Choroid plexus epithelial cell (primary cell): ENCODE data around the gene HSPA6.
"Not testable (repeated sequence)": the region's sequence is repeated elsewhere in the genome, so short reads cannot be mapped to it uniquely, and the experiment has no call there.

Source experiments
- DNase-seq: peaks from one replicate; pipeline ENCODE4 v3.0.0-alpha.2; 2010; ENCODE audit warnings: low read depth
- H3K4me3 ChIP-seq: 2 replicates; pipeline ENCODE4 v1.5.1; 2011; ENCODE audit warnings: low read depth, mild to moderate bottlenecking, control low read depth, low read length, moderate library complexity
- TF ChIP-seq, protein P1 (sequence below): conservative IDR thresholded peaks from 2 replicates; pipeline ENCODE4 v1.5.1; 2011; ENCODE audit warnings: low read depth, mild to moderate bottlenecking, control low read depth, inconsistent platforms, low read length, moderate library complexity

HSPA6 gene

DNA sequence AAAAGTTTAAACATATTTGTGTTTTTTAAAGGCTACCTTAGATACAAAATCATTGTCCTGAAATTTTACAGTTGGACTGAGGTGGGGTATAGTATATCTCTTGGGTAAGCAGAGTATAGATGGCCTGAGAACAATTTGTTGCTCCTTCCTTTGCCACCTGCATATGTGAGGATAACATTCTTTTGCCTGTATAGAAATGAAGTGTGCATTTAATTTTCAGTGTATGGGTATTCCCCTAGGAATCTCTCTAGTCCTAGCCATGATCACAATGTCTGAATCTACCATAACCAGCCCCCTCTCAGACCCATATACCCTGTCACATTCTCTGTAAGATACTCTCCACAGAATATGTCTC lies 21.0 kb upstream of the HSPA6 start:
- TF ChIP-seq, protein P1, sequence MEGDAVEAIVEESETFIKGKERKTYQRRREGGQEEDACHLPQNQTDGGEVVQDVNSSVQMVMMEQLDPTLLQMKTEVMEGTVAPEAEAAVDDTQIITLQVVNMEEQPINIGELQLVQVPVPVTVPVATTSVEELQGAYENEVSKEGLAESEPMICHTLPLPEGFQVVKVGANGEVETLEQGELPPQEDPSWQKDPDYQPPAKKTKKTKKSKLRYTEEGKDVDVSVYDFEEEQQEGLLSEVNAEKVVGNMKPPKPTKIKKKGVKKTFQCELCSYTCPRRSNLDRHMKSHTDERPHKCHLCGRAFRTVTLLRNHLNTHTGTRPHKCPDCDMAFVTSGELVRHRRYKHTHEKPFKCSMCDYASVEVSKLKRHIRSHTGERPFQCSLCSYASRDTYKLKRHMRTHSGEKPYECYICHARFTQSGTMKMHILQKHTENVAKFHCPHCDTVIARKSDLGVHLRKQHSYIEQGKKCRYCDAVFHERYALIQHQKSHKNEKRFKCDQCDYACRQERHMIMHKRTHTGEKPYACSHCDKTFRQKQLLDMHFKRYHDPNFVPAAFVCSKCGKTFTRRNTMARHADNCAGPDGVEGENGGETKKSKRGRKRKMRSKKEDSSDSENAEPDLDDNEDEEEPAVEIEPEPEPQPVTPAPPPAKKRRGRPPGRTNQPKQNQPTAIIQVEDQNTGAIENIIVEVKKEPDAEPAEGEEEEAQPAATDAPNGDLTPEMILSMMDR, result no peak
- DNase-seq, result no peak
- H3K4me3 ChIP-seq, result no peak overlapping the region

GRCh38 chr1:161505686-161506085 lies 18.7 kb upstream of the HSPA6 start:
- TF ChIP-seq, protein P1, result no peak
- no peak overlapping the region for H3K4me3 ChIP-seq
- no peak for DNase-seq

DNA sequence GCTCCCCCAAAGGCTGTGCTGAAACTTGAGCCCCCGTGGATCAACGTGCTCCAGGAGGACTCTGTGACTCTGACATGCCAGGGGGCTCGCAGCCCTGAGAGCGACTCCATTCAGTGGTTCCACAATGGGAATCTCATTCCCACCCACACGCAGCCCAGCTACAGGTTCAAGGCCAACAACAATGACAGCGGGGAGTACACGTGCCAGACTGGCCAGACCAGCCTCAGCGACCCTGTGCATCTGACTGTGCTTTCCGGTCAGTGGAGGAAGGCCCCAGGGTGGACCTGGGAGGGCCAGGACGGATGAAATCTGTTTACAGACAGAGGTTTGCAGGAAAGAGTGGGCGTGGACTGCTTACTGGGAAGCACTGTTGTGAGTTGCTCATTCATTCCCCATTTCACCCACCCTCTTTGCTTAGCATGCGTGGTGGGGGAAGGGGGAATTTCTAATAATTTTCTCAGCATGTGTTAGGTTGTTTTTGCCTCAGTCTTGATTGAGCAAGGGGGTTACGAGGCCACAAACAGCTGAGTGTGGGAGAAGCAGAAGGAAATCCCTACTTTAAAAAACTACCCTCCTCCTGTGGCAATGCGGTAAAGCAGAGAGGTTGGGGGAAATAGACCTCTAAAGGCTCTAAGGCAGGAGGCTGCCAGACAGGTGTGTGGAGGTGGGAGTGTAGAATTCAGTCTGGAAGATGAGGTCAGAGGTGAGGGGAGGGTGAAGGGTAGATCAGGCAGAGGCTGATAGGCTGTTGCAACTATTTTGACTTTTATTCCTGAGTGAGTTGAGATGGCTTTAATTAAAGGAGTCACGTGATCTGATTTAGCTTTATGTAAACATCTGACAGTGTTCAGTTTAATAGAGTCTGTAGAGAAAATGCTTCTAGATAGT lies 17.8 kb upstream of the HSPA6 start:
- no peak overlapping the region for H3K4me3 ChIP-seq
- TF ChIP-seq, protein P1, result no peak
- DNase-seq, result peak; percentile 82

GRCh38 chr1:161510477-161510876 lies 13.9 kb upstream of the HSPA6 start:
- no peak for DNase-seq
- TF ChIP-seq, protein P1, result no peak
- H3K4me3 ChIP-seq, result no peak overlapping the region

- no peak overlapping the region for H3K4me3 ChIP-seq
- TF ChIP-seq, protein P1, result no peak
- peak; percentile 26 for DNase-seq
These were observed 13.2 kb upstream of the HSPA6 start for GRCh38 chr1:161511018-161511755.

DNA sequence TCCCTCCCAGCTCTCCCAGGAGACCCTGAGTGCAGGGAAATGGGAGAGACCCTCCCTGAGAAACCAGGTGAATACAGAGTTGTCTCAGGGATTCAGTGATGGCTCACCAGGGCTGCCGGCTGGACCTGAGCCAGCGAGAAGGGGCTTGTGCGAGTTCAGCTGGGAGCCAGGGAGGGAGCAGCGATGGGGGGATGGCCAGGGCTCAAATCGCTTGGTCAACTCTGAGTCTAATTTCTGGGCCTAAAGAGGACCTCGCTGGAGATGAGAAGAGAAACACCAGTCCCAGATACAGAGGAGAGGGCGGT lies 12.6 kb upstream of the HSPA6 start:
- TF ChIP-seq, protein P1, result no peak
- no peak for DNase-seq
- H3K4me3 ChIP-seq, result no peak overlapping the region

DNA sequence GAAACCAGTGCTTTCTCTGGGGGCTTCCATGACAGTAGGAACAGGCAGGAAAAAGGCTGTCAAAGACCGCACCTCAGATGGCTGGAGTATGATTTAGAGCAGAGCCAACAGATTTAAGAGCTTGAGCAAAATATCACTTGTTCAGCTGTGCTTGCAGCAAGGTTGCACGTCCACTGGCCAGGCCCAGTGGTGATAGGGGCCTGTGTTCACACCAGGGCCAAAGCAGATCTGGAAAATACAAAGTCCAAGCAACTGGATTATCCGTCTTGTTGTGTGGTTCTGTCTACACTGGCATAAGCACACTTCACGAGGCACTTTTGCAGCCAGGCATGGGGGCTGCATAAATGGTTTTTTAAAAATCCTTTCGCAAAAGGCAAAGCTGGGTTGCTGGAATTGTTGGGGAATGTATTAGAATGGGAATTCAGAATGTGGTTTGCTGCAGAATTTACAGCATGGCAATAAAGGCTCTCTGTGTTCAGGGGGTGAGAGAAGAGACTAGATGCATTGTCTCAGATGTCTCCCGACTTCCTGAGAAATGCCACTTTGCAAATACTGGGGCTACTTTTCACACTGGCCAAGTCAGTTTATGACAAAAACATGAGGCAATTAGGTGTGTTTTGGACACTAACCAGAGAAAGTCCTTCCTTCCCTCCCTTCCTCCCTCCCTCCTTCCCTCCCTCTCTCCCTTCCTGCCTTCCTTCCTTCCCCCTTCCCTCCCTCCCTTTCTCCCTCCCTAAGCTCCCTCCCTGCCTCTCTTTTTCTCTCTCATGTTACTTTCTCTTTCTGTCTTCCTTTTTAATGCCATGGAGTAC lies 11.5 kb upstream of the HSPA6 start:
- not testable (repeated sequence) for DNase-seq

DNA sequence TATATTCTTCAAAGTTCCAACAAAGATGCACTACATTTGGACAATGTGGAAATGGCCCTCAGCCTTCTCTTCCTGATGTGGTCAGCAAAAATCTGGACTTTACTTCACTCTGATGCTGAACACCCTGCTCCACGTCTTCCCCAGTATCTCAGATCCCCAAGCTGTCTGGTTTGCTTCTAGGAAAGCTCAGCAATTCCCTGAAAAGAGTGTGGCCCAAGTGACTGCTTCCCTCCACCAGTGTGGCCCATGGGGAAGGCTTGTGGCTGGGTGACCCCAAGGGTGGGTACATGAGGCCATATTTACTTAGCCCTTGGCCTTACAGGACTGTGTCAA lies 10.9 kb upstream of the HSPA6 start:
- not testable (repeated sequence) for H3K4me3 ChIP-seq, DNase-seq

More for the DNA sequence above, 11.5 kb upstream of the HSPA6 start:
- not testable (repeated sequence) for H3K4me3 ChIP-seq

DNA sequence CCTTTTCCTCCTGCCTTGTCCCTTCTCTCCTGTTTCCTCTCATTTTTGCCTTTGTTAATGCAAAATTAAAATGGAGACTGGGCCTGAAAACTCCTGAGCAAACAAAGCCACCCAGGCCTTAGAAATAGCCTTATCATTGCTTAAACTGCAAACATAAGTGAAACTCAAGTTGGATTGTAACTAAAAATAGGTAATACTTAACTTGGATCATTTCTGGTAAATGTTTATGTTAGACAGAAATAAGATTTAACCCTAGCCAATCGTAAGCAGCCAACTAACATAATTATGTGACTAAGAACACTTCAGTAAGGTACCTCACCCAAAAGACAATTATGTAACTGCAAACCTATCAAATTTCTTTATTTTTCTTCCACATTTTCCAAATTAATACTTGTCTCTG lies 10.4 kb upstream of the HSPA6 start:
- not testable (repeated sequence) for H3K4me3 ChIP-seq, DNase-seq

DNA sequence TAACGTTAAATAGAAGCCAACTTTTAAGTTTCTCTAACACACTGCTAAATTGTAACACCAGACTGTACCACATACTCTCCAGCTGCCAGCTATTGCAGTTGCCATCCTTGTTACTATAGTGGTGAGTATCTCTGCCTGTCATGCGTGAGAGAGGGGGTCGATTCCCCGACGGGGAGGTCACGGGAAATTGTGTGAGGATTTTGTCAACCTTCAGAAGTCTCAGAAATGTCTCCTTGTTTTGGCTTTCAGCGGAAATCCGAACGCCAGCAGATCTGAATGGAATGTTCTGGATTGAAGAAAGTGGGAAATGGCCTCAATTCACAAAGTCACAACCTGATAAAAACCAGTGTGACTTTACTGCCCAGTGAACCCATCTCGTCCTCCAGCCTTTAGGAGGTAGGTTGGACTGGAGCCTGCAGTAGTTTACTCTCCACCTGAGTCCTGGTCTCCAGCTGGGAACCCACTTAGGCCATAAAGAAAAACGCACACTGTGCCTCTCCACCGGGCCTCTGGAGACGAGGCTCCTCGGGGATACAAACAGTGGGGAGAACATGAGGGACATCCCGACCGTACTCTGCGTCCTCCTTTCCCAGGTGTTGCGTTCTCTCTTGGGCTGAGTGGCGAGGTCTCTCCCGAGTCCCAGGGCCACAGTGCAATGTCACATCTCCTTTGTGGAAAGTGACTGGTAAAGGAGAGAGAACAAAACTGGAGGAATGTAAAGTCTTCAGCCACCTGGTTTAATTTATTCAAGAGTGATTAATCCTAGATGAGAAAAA lies 1.1 kb upstream of the HSPA6 start:
- not testable (repeated sequence) for DNase-seq, H3K4me3 ChIP-seq
